ENCODE measurements around the gene SLC26A2. TPM values are rescaled to one million over a fixed set of nuclear protein-coding genes. Genes with fewer than 3 reads are reported as not detected.
A peak's percentile ranks its signal among the peaks of the same experiment; 100 is the strongest.
"Not testable (repeated sequence)": the region's sequence is repeated elsewhere in the genome, so short reads cannot be mapped to it uniquely, and the experiment has no call there.

Gene SLC26A2
- total RNA-seq, 1 donor from 2014 or later = 3.2 TPM

- DNase-seq (no peak), ATAC-seq (peak; percentile 4)
- intact Hi-C loops (cut with micrococcal nuclease) = no loop called here
These were observed 62.6 kb downstream of the SLC26A2 start for GRCh38 chr5:150023136-150023535.

DNA sequence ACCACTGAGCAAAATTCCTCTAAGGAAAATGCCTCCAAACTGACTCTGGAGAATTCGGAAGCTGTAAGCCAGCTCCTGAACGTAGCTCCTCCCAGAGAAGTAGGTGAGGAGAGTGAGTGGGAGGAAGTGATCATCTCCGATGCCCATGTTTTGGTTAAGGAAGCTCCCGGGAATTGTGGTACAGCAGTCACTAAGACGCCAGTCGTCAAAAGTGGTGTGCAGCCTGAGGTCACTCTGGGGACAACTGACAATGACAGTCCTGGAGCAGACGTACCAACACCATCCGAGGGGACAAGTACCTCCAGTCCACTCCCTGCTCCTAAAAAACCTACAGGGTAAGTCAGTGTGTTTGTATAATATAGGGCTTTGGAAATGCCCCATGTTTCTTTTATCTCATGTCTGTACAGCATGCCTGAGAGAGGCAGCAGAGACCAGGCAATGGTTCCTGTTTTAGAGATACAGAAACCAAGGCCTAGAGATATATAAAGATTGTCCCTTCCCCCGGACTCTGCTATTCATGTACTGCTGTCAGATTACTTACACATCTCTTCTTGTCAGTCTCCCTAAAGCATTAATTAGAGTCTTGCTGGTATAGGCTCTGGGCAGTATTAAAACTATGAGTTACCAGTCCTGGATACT lies 63.9 kb downstream of the SLC26A2 start:
- intact Hi-C loops (cut with micrococcal nuclease) = no loop called here
- DNase-seq (no peak), ATAC-seq (peak; percentile 73)

DNA sequence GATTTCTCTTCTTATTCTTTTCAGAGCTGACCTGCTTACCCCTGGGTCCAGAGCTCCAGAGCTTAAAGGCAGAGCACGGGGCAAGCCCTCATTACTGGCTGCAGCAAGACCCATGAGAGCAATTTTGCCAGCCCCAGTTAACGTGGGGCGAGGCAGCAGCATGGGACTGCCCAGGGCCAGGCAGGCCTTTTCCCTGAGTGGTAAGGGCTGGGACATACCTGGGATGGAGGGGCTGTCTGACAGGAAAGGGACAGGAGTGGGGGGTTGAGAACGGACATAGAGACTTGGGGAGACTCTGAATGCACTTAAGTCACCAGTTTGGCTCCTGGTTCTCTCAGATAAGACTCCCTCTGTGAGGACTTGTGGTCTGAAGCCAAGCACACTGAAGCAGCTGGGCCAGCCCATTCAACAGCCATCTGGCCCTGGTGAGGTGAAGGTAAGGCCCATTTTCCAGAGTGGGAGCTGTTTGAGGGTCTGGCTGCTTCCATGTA lies 66.2 kb downstream of the SLC26A2 start:
- ATAC-seq (no peak), DNase-seq (no peak)
- intact Hi-C loops (cut with micrococcal nuclease) = no loop called here

DNA sequence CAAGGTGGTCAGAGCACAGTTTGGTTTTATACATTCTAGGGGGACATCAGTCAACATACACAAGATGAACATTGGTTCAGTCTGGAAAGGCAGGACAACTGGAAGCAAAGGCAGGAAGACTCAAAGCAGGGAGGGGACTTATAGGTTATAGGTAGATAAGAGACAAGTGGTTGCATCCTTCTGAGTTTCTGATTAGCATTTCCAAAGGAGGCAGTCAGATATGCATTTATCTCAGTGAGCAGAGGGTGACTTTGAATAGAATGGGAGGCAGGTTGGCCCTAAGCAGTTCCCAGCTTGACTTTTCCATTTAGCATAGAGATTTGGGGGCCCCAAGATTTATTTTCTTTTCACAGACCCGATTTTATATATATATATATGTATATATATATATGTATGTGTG lies 67.5 kb downstream of the SLC26A2 start:
- intact Hi-C loops (cut with micrococcal nuclease); DNase-seq; ATAC-seq: not testable (repeated sequence)

DNA sequence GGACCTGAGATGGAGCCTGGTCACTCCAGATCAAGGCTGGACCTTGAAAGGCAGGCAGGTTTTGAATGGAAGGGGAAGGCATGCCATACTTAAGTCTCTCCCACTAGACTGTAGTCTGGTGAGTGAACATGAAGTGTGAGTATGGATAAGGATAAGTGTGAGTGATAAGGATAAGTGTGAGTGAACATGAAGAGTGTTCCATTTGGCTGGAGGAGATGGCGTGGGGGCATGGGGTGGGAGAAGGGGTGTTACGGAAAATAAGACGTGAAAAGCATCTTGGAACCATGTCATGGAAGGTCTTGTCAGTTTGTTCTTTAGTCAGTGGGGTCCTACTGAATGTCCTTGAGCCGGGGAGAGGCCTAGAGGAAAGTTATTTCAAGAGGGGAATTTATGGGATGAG lies 72.8 kb downstream of the SLC26A2 start:
- DNase-seq (no peak), ATAC-seq (no peak)
- intact Hi-C loops (cut with micrococcal nuclease) = no loop called here

DNA sequence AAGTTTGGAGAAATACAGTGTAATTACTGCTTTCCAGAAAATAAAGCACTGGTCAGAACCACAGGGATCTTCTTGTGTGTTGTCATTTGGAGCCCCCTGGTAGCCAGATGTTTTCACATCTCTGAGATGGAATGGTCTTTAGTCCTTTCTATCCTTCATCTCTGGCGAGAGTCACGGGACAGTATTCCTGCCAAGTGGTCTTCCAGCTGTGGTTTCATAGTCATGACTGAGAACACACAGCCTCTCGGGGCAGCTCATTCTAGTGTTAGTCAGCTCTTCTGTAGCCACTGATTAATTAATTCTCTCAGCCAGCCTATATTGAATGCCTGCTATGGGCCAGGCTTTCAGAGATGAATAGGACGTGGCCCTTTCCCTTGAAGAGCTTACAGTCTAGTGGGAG lies 74.1 kb downstream of the SLC26A2 start:
- DNase-seq (no peak), ATAC-seq (peak; percentile 46)
- intact Hi-C loops (cut with micrococcal nuclease) = no loop called here

- ATAC-seq (no peak), DNase-seq (no peak)
- intact Hi-C loops (cut with micrococcal nuclease) = no loop called here
These were observed 74.8 kb downstream of the SLC26A2 start for GRCh38 chr5:150035139-150035895.

DNA sequence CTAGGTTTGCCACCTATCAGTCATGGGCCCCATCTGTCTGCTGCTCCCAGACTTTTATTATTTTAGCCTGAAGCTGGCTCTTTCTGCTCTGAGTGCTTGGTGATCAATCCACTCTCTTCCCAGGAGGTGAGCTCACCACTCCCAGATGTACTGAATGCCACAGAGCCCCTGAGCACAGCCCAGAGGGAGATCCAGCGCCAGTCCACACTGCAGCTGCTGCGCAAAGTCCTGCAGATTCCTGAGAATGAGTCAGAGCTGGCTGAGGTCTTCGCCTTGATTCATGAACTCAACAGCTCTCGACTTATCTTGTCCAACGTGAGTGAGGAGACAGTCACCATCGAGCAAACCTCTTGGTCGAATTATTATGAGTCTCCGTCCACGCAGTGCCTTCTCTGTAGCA lies 76.0 kb downstream of the SLC26A2 start:
- ATAC-seq (peak; percentile 93), DNase-seq (peak; percentile 58)
- intact Hi-C loops (cut with micrococcal nuclease) = no loop called here

Other genes with a start within 250 kb of the SLC26A2 start
- gene PPARGC1B, start 230.4 kb upstream of the SLC26A2 start, total RNA-seq = 35.1 TPM
- 0.05 TPM for gene PDE6A, start 16.0 kb upstream of the SLC26A2 start, total RNA-seq
- gene TIGD6, start 39.9 kb downstream of the SLC26A2 start, total RNA-seq = 1.9 TPM
- 14.2 TPM for gene HMGXB3, start 40.0 kb downstream of the SLC26A2 start, total RNA-seq
- 20.1 TPM for gene CSF1R, start 125.8 kb downstream of the SLC26A2 start, total RNA-seq
- gene PDGFRB, start 195.1 kb downstream of the SLC26A2 start, total RNA-seq = 47.8 TPM
- not detected for gene CDX1, start 206.0 kb downstream of the SLC26A2 start, total RNA-seq
- not detected for gene SLC6A7, start 229.3 kb downstream of the SLC26A2 start, total RNA-seq

All from left ventricle myocardium superior (tissue), 1 donor.